Suprapubic skin (tissue), 4 donors: ENCODE data around the gene ZCCHC7. TPM values are rescaled to one million over a fixed set of nuclear protein-coding genes. Genes with fewer than 3 reads are reported as not detected.
"Not testable (repeated sequence)": the region's sequence is repeated elsewhere in the genome, so short reads cannot be mapped to it uniquely, and the experiment has no call there.

Experiments
- DNase-seq, 2 donors: peaks; one replicate each; pipeline ENCODE4 v3.0.0-alpha.2; 2019; ENCODE audit warnings: low spot score in 2 of 2
- H3K27ac ChIP-seq: fragments of 200-600 bp; sonication (generic); one replicate; pipeline ENCODE4 v1.5.1; 2019
- H3K27me3 ChIP-seq: fragments of 200-600 bp; sonication (generic); one replicate; pipeline ENCODE4 v1.5.1; 2019
- H3K36me3 ChIP-seq: fragments of 200-600 bp; sonication (generic); one replicate; pipeline ENCODE4 v1.5.1; 2019
- H3K4me1 ChIP-seq: fragments of 200-600 bp; sonication (generic); one replicate; pipeline ENCODE4 v1.5.1; 2019
- H3K4me3 ChIP-seq: fragments of 200-600 bp; sonication (generic); one replicate; pipeline ENCODE4 v1.5.1; 2019; ENCODE audit warnings: mild to moderate bottlenecking
- H3K9me3 ChIP-seq: fragments of 200-600 bp; sonication (generic); one replicate; pipeline ENCODE4 v1.5.1; 2019
- EP300 ChIP-seq: sonication (generic); formaldehyde crosslinking; IDR thresholded peaks from one replicate; pipeline ENCODE4 v1.6.1; 2017; ENCODE audit warnings: antibody characterized with exemption
- POLR2A ChIP-seq, 2 donors: fragments of 450-650 bp; IDR thresholded peaks; one replicate each; pipeline ENCODE4 v1.6.1; 2017; ENCODE audit warnings: antibody characterized with exemption in 2 of 2, mild to moderate bottlenecking in 2 of 2, moderate library complexity in 2 of 2
- POLR2AphosphoS5 ChIP-seq, 3 donors: sonication (generic); formaldehyde crosslinking; IDR thresholded peaks; one replicate each; pipeline ENCODE4 v1.6.1; 2017; ENCODE audit warnings: antibody characterized with exemption in 3 of 3
- WGBS: methylation state at CpG from one replicate; pipeline ENCODE4 v1.1.5; 2018; 5-methylcytosine and 5-hydroxymethylcytosine counted together
- total RNA-seq, 4 donors: library from RNA; depleted of rRNA; stranded (reverse); fragments of >200 nt; gene quantifications; one replicate each; pipeline ENCODE4 v1.1.0, GENCODE V29; 2016
- TF ChIP-seq, protein P1 (sequence below), 2 donors: fragments of 200-600 bp in 1 of 2; fragments of 450-650 bp in 1 of 2; sonication (generic) in 1 of 2; IDR thresholded peaks; one replicate each; pipeline ENCODE4 v1.5.1; 2016 to 2019; ENCODE audit warnings: antibody characterized with exemption in 2 of 2, mild to moderate bottlenecking in 1 of 2, moderate library complexity in 1 of 2

ZCCHC7 gene
- total RNA-seq, 4 donors from 2014 or later: 16.3 to 37.6 (median 20.4) TPM

DNA sequence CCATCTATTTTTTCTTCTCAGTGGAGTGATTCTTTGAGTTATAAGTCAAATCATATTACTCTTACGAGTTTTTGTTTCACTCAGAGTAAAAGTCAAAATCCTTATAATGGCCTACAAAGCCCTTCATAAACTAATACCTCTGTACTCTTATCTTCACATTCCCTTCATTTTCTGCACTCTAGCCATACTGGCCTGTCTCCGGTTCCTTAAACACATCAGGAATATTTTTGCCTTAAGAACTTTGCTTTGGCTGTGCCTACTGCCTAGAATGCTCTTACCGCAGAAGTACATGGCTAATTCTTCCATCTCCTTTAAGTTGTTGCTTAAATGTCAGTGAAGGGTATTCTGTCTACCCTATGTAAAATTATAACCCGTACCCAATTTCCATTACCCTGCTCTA lies 169.3 kb downstream of the ZCCHC7 start:
- no peaks in the 10 kb centered on the region for H3K9me3 ChIP-seq
- WGBS: 98% methylated on average over 4 of the region's 4 CpGs
- TF ChIP-seq EP300: no peak
- TF ChIP-seq, protein P1, sequence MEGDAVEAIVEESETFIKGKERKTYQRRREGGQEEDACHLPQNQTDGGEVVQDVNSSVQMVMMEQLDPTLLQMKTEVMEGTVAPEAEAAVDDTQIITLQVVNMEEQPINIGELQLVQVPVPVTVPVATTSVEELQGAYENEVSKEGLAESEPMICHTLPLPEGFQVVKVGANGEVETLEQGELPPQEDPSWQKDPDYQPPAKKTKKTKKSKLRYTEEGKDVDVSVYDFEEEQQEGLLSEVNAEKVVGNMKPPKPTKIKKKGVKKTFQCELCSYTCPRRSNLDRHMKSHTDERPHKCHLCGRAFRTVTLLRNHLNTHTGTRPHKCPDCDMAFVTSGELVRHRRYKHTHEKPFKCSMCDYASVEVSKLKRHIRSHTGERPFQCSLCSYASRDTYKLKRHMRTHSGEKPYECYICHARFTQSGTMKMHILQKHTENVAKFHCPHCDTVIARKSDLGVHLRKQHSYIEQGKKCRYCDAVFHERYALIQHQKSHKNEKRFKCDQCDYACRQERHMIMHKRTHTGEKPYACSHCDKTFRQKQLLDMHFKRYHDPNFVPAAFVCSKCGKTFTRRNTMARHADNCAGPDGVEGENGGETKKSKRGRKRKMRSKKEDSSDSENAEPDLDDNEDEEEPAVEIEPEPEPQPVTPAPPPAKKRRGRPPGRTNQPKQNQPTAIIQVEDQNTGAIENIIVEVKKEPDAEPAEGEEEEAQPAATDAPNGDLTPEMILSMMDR (IDR thresholded peaks at IDR 0.05): no peak
- no peak for TF ChIP-seq POLR2A (IDR thresholded peaks at IDR 0.05)
- TF ChIP-seq POLR2AphosphoS5 (IDR thresholded peaks at IDR 0.05): no peak
- no peaks in the 10 kb centered on the region for H3K36me3 ChIP-seq
- DNase-seq: no peak
- H3K4me1 ChIP-seq: peaks cover 20% of the 10 kb centered on the region
- no peak overlapping the region for H3K27ac ChIP-seq
- no peak overlapping the region for H3K4me3 ChIP-seq
- H3K27me3 ChIP-seq: no peaks in the 10 kb centered on the region

DNA sequence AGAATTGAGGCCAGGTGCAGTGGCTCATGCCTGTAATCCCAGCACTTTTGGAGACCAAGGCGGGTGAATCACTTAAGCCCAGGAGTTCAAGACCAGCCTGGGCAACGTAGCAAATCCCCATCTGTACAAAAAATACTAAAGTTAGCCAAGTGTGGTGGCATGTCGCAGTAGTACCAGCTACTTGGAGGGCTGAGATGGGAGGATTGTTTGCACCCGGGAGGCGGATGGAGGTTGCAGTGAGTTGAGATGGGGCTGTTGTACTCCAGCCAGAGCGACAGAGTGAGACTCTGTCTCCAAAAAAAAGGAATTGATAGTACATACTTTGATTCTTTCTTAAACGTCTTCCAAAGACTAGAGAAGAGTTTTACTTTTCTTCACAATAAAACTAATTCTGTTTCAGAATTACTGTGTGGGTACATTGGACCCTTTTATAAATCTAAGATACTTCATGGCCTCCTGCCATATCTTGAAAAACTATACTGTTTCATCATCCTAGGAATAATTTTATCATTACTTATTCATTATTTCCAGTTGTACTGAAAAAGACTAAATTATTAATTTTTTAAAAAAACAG lies 170.1 kb downstream of the ZCCHC7 start:
- 90% methylated on average over 7 of the region's 7 CpGs for WGBS
- H3K4me3 ChIP-seq: no peak overlapping the region
- H3K27ac ChIP-seq: no peak overlapping the region
- no peaks in the 10 kb centered on the region for H3K27me3 ChIP-seq
- peaks cover 22% of the 10 kb centered on the region for H3K4me1 ChIP-seq
- H3K36me3 ChIP-seq: no peaks in the 10 kb centered on the region
- no peaks in the 10 kb centered on the region for H3K9me3 ChIP-seq
- DNase-seq: no peak
- TF ChIP-seq, protein P1 (IDR thresholded peaks at IDR 0.05): no peak
- no peak for TF ChIP-seq POLR2AphosphoS5 (IDR thresholded peaks at IDR 0.05)
- TF ChIP-seq EP300: no peak
- TF ChIP-seq POLR2A (IDR thresholded peaks at IDR 0.05): no peak

DNA sequence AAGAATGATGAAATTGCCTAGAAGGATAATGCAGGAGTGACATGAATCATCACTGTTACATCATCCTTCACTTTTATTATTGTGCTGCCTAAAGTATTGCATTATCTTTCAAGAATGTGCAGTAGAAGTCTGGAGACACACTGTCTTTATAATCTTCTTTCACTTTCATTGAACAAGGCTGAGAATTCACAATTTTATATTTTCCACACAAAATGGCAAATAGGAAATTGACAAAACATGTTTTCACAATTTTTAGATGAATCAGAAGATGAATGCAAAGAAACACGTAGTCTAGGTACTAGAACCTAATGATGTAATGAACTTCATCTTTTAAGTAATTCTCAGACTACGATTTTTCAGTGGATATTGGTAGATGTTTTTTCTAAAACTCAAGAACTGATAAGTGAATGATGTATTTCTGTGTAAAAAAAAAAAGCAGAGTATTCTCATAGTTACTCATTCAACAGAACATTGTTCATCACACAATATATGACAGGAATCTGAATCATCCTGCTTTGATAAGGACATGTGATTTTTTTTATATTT lies 170.6 kb downstream of the ZCCHC7 start:
- Histone ChIP-seq H3K9me3 (no peaks in the 10 kb centered on the region), H3K4me3 (no peak overlapping the region), H3K36me3 (no peaks in the 10 kb centered on the region), H3K4me1 (peaks cover 22% of the 10 kb centered on the region), H3K27me3 (no peaks in the 10 kb centered on the region), H3K27ac (no peak overlapping the region)
- DNase-seq: no peak
- TF ChIP-seq POLR2A (IDR thresholded peaks at IDR 0.05) (no peak), EP300 (no peak), POLR2AphosphoS5 (IDR thresholded peaks at IDR 0.05) (no peak)
- TF ChIP-seq, protein P1 (IDR thresholded peaks at IDR 0.05): no peak
- WGBS: 74% methylated on average over 2 of the region's 2 CpGs

DNA sequence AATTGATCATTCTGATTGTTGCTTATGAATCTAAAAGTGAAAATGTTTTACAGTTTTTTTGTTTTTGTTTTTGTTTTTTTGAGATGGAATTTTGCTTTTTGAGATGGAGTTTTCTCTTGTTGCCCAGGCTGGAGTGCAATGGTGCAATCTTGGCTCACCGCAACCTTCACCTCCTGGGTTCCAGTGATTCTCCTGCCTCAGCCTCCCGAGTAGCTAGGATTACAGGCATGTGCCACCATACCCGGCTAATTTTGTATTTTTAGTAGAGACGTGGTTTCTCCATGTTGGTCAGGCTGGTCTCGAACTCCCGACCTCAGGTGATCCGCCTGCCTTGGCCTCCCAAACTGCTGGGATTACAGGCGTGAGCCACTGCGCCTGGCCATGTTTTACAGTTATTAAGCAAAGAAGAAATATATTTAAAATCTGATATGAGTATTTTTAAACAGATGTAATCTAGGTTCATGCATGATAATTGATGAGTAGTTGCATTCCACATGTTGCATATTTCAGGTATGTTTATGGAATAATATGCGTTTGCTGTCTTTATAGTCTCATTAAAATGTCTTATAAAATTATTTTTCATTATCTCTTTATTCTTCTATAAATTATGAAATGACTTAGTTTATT lies 171.4 kb downstream of the ZCCHC7 start:
- DNase-seq, H3K27me3 ChIP-seq, H3K9me3 ChIP-seq, H3K27ac ChIP-seq, H3K4me3 ChIP-seq, H3K36me3 ChIP-seq: not testable (repeated sequence)
- 96% methylated on average over 10 of the region's 10 CpGs for WGBS
- peaks cover 22% of the 10 kb centered on the region for H3K4me1 ChIP-seq

DNA sequence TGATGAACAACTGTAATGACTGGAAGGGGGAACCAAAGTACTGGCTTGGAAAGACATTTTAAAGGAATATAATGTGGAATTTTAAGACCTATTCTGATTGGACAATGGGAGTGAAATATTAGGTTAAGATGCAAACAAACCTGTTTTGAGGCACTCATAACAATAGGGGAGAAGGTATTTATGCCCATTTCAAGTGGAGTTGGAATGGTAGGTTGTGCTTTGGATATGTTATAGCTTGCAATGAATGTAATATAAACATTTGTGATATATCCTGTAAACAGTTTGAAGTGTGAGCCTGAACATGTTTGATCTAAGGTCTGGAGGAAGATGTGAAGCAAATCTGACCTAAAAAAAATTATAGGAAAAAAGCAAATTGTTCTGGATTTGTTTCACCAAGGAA lies 172.5 kb downstream of the ZCCHC7 start:
- Histone ChIP-seq H3K9me3 (no peaks in the 10 kb centered on the region), H3K4me1 (peaks cover 22% of the 10 kb centered on the region), H3K4me3 (no peak overlapping the region), H3K36me3 (no peaks in the 10 kb centered on the region), H3K27ac (no peak overlapping the region), H3K27me3 (no peaks in the 10 kb centered on the region)
- DNase-seq: no peak
- no peak for TF ChIP-seq EP300
- no peak for TF ChIP-seq POLR2AphosphoS5 (IDR thresholded peaks at IDR 0.05)
- TF ChIP-seq, protein P1 (IDR thresholded peaks at IDR 0.05): no peak
- TF ChIP-seq POLR2A (IDR thresholded peaks at IDR 0.05): no peak
